IPS DF 6.9 (cell line): ENCODE data around the gene AXIN1.
"Not testable (repeated sequence)": the region's sequence is repeated elsewhere in the genome, so short reads cannot be mapped to it uniquely, and the experiment has no call there.

ENCODE experiments used
- DNase-seq: peaks from one replicate; pipeline ENCODE4 v3.0.0-alpha.2; 2013; ENCODE audit warnings: low read depth, low spot score
- H3K27ac ChIP-seq: one replicate; pipeline ENCODE4 v1.5.1; 2013; ENCODE audit warnings: low read length, control low read depth
- H3K27me3 ChIP-seq: 2 replicates; pipeline ENCODE4 v1.6.1; 2013; ENCODE audit warnings: mild to moderate bottlenecking, low read length; ENCODE audit not compliant: control insufficient read depth, insufficient read depth
- H3K36me3 ChIP-seq: 2 replicates; pipeline ENCODE4 v1.6.1; 2013; ENCODE audit warnings: low read length; ENCODE audit not compliant: control insufficient read depth, insufficient read depth
- H3K4me1 ChIP-seq: 2 replicates; pipeline ENCODE4 v1.6.1; 2013; ENCODE audit warnings: low read length; ENCODE audit not compliant: control insufficient read depth, insufficient read depth
- H3K4me3 ChIP-seq: 2 replicates; pipeline ENCODE4 v1.5.1; 2013; ENCODE audit warnings: mild to moderate bottlenecking, low read length
- H3K9me3 ChIP-seq: 2 replicates; pipeline ENCODE4 v1.6.1; 2013; ENCODE audit warnings: low read length, inconsistent platforms; ENCODE audit not compliant: control insufficient read depth, insufficient read depth
- WGBS: extraction: QIAGEN DNeasy Blood & Tissue Kit; methylation state at CpG from one replicate; pipeline ENCODE4 v1.1.7; 2013; ENCODE audit warnings: mixed read lengths, missing lambda C conversion rate; ENCODE audit not compliant: insufficient read length, insufficient coverage; 5-methylcytosine and 5-hydroxymethylcytosine counted together

AXIN1 gene

GRCh38 chr16:269061-269796 lies 83.3 kb downstream of the AXIN1 start:
- no peaks in the 10 kb centered on the region; the same call in none of the 2 replicates for H3K4me1 ChIP-seq
- H3K27me3 ChIP-seq: no peaks in the 10 kb centered on the region; the same call in 1 of the 2 replicates
- H3K4me3 ChIP-seq: no peak overlapping the region
- no peak for DNase-seq
- 0 out of 2 replicates have a peak, but pooled peaks cover under 1% of the 10 kb centered on the region for H3K36me3 ChIP-seq
- no peaks in the 10 kb centered on the region for H3K9me3 ChIP-seq
- no peak overlapping the region for H3K27ac ChIP-seq
- WGBS: no CpG with 5 or more reads among the region's 24 CpGs

- WGBS: no CpG with 5 or more reads among the region's 40 CpGs
- no peak overlapping the region for H3K4me3 ChIP-seq
- peaks cover 5% of the 10 kb centered on the region; the same call in 1 of the 2 replicates for H3K36me3 ChIP-seq
- H3K9me3 ChIP-seq: no peaks in the 10 kb centered on the region
- no peaks in the 10 kb centered on the region; the same call in none of the 2 replicates for H3K4me1 ChIP-seq
- H3K27me3 ChIP-seq: no peaks in the 10 kb centered on the region
- no peak overlapping the region for H3K27ac ChIP-seq
- DNase-seq: no peak
Measured at GRCh38 chr16:268141-269053, 84.1 kb downstream of the AXIN1 start.

GRCh38 chr16:267562-267961 lies 85.0 kb downstream of the AXIN1 start:
- WGBS: no CpG with 5 or more reads among the region's 17 CpGs
- not testable (repeated sequence) for H3K4me3 ChIP-seq, H3K4me1 ChIP-seq, H3K27ac ChIP-seq, H3K27me3 ChIP-seq, DNase-seq, H3K9me3 ChIP-seq, H3K36me3 ChIP-seq

- Histone ChIP-seq H3K36me3 (peaks cover 14% of the 10 kb centered on the region), H3K4me3 (no peak overlapping the region), H3K27me3 (no peaks in the 10 kb centered on the region), H3K4me1 (no peaks in the 10 kb centered on the region; the same call in 1 of the 2 replicates), H3K27ac (no peak overlapping the region), H3K9me3 (no peaks in the 10 kb centered on the region)
- no peak for DNase-seq
- WGBS: no CpG with 5 or more reads among the region's 25 CpGs
Measured at GRCh38 chr16:266258-267164, 86.0 kb downstream of the AXIN1 start.

GRCh38 chr16:265711-266110 lies 86.8 kb downstream of the AXIN1 start:
- no CpG with 5 or more reads among the region's 12 CpGs for WGBS
- no peak overlapping the region for H3K4me3 ChIP-seq
- H3K27ac ChIP-seq: no peak overlapping the region
- H3K4me1 ChIP-seq: no peaks in the 10 kb centered on the region; the same call in 1 of the 2 replicates
- no peak for DNase-seq
- no peaks in the 10 kb centered on the region for H3K27me3 ChIP-seq
- H3K36me3 ChIP-seq: peaks cover 17% of the 10 kb centered on the region
- H3K9me3 ChIP-seq: no peaks in the 10 kb centered on the region

- no peaks in the 10 kb centered on the region for H3K27me3 ChIP-seq
- H3K36me3 ChIP-seq: peaks cover 20% of the 10 kb centered on the region
- no peak overlapping the region for H3K27ac ChIP-seq
- DNase-seq: no peak
- no peaks in the 10 kb centered on the region for H3K9me3 ChIP-seq
- no peaks in the 10 kb centered on the region; the same call in 1 of the 2 replicates for H3K4me1 ChIP-seq
- WGBS: no CpG with 5 or more reads among the region's 14 CpGs
- no peak overlapping the region for H3K4me3 ChIP-seq
Measured at GRCh38 chr16:265002-265529, 87.5 kb downstream of the AXIN1 start.

- Histone ChIP-seq H3K27me3 (no peaks in the 10 kb centered on the region), H3K27ac (no peak overlapping the region), H3K36me3 (peaks cover 24% of the 10 kb centered on the region), H3K9me3 (no peaks in the 10 kb centered on the region), H3K4me3 (no peak overlapping the region), H3K4me1 (no peaks in the 10 kb centered on the region; the same call in 1 of the 2 replicates)
- WGBS: no CpG with 5 or more reads among the region's 23 CpGs
- DNase-seq: no peak
Measured at GRCh38 chr16:264440-264951, 88.0 kb downstream of the AXIN1 start.

GRCh38 chr16:263944-264343 lies 88.6 kb downstream of the AXIN1 start:
- WGBS: no CpG with 5 or more reads among the region's 17 CpGs
- Histone ChIP-seq H3K4me3 (no peak overlapping the region), H3K9me3 (no peaks in the 10 kb centered on the region), H3K27me3 (no peaks in the 10 kb centered on the region), H3K4me1 (no peaks in the 10 kb centered on the region; the same call in 1 of the 2 replicates), H3K36me3 (peaks cover 24% of the 10 kb centered on the region), H3K27ac (no peak overlapping the region)
- DNase-seq: no peak

GRCh38 chr16:263182-263774 lies 89.2 kb downstream of the AXIN1 start:
- no peak for DNase-seq
- Histone ChIP-seq H3K4me3 (no peak overlapping the region), H3K27ac (no peak overlapping the region), H3K36me3 (peaks cover 24% of the 10 kb centered on the region), H3K4me1 (no peaks in the 10 kb centered on the region; the same call in 1 of the 2 replicates), H3K9me3 (no peaks in the 10 kb centered on the region), H3K27me3 (no peaks in the 10 kb centered on the region)
- no CpG with 5 or more reads among the region's 35 CpGs for WGBS
